GM23338 (cell line): ENCODE measurements around the gene GLMP.

ENCODE experiments used
- CREB1 ChIP-seq: fragments of 250-450 bp; sonication (Bioruptor Pico); IDR thresholded peaks from 2 replicates; pipeline ENCODE4 v1.5.0; 2020; ENCODE audit warnings: low read depth, mild to moderate bottlenecking, moderate library complexity
- EZH2 ChIP-seq: fragments of 200-600 bp; sonication (generic); IDR thresholded peaks from one replicate; pipeline ENCODE4 v1.8.0; 2017; ENCODE audit warnings: antibody characterized with exemption, mild to moderate bottlenecking, low read depth; ENCODE audit not compliant: unreplicated experiment
- EZH2phosphoT487 ChIP-seq: fragments of 200-600 bp; sonication (generic); IDR thresholded peaks from one replicate; pipeline ENCODE4 v1.8.1; 2018; ENCODE audit warnings: antibody characterized with exemption; ENCODE audit not compliant: unreplicated experiment
- NANOG ChIP-seq: IDR thresholded peaks from 2 replicates; pipeline ENCODE4 v1.6.1; 2016; ENCODE audit warnings: antibody characterized with exemption, borderline replicate concordance
- POLR2AphosphoS5 ChIP-seq: IDR thresholded peaks from 2 replicates; pipeline ENCODE4 v1.6.1; 2016; ENCODE audit warnings: antibody characterized with exemption, low read depth
- STAT1 ChIP-seq: IDR thresholded peaks from one replicate; pipeline ENCODE4 v1.6.1; 2016; ENCODE audit warnings: antibody characterized with exemption; ENCODE audit not compliant: unreplicated experiment
- TF ChIP-seq, protein P1 (sequence below), 2 experiments: fragments of 200-600 bp in 1 of 2; sonication (generic) in 1 of 2; conservative IDR thresholded peaks; 2 replicates each; pipeline versions ENCODE4 v1.5.1 to v1.6.1; 2016 to 2017; ENCODE audit warnings: antibody characterized with exemption in 2 of 2, low read depth in 2 of 2, mild to moderate bottlenecking in 2 of 2, moderate library complexity in 1 of 2
- TF ChIP-seq, protein P2 (sequence below): IDR thresholded peaks from 2 replicates; pipeline ENCODE4 v1.6.1; 2016; ENCODE audit warnings: antibody characterized with exemption
- TF ChIP-seq, protein P3 (sequence below): IDR thresholded peaks from one replicate; pipeline ENCODE4 v1.6.1; 2018; ENCODE audit warnings: antibody characterized with exemption; ENCODE audit not compliant: unreplicated experiment

DNA sequence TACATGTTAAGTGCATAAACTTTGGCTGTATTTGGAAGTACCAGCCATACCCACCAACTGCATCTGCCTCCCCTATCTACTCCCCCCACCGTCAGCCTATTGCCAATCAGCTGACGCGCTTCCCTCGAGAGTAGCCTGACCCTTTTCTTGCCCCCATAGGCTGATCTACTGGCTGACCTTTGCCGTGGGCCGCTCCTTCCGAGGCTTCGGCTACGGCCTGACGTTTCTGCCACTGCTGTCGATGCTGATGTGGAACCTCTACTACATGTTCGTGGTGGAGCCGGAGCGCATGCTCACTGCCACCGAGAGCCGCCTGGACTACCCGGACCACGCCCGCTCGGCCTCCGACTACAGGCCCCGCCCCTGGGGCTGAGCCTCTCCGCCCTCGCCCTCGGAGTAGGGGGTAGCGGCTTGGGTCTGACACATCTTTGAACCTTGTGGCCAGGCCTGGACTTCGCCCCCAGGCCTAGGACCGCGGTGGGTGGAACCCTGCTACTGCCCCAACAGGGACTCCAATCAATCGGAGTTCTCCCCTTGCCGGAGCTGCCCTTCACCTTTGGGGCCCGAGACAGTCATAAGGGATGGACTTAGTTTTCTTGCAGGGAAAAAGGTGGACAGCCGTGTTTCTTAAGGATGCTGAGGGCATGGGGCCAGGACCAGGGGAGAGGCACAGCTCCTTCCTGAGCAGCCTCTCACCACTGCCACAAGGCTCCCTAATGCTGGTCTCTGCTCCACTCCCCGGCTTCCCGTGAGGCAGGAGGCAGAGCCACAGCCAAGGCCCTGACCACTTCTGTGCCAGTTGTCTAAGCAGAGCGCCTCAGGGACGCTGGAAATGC, 4.0 kb downstream of the GLMP start:
- TF ChIP-seq, protein P1, sequence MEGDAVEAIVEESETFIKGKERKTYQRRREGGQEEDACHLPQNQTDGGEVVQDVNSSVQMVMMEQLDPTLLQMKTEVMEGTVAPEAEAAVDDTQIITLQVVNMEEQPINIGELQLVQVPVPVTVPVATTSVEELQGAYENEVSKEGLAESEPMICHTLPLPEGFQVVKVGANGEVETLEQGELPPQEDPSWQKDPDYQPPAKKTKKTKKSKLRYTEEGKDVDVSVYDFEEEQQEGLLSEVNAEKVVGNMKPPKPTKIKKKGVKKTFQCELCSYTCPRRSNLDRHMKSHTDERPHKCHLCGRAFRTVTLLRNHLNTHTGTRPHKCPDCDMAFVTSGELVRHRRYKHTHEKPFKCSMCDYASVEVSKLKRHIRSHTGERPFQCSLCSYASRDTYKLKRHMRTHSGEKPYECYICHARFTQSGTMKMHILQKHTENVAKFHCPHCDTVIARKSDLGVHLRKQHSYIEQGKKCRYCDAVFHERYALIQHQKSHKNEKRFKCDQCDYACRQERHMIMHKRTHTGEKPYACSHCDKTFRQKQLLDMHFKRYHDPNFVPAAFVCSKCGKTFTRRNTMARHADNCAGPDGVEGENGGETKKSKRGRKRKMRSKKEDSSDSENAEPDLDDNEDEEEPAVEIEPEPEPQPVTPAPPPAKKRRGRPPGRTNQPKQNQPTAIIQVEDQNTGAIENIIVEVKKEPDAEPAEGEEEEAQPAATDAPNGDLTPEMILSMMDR (conservative IDR thresholded peaks at IDR 0.05; ENCODE audit: low read depth in 2 of 2) = no peak
- TF ChIP-seq, protein P2, sequence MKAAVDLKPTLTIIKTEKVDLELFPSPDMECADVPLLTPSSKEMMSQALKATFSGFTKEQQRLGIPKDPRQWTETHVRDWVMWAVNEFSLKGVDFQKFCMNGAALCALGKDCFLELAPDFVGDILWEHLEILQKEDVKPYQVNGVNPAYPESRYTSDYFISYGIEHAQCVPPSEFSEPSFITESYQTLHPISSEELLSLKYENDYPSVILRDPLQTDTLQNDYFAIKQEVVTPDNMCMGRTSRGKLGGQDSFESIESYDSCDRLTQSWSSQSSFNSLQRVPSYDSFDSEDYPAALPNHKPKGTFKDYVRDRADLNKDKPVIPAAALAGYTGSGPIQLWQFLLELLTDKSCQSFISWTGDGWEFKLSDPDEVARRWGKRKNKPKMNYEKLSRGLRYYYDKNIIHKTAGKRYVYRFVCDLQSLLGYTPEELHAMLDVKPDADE = no peak
- TF ChIP-seq, protein P3, sequence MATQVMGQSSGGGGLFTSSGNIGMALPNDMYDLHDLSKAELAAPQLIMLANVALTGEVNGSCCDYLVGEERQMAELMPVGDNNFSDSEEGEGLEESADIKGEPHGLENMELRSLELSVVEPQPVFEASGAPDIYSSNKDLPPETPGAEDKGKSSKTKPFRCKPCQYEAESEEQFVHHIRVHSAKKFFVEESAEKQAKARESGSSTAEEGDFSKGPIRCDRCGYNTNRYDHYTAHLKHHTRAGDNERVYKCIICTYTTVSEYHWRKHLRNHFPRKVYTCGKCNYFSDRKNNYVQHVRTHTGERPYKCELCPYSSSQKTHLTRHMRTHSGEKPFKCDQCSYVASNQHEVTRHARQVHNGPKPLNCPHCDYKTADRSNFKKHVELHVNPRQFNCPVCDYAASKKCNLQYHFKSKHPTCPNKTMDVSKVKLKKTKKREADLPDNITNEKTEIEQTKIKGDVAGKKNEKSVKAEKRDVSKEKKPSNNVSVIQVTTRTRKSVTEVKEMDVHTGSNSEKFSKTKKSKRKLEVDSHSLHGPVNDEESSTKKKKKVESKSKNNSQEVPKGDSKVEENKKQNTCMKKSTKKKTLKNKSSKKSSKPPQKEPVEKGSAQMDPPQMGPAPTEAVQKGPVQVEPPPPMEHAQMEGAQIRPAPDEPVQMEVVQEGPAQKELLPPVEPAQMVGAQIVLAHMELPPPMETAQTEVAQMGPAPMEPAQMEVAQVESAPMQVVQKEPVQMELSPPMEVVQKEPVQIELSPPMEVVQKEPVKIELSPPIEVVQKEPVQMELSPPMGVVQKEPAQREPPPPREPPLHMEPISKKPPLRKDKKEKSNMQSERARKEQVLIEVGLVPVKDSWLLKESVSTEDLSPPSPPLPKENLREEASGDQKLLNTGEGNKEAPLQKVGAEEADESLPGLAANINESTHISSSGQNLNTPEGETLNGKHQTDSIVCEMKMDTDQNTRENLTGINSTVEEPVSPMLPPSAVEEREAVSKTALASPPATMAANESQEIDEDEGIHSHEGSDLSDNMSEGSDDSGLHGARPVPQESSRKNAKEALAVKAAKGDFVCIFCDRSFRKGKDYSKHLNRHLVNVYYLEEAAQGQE = no peak
- peak; percentile 67 for TF ChIP-seq POLR2AphosphoS5
- no peak for TF ChIP-seq CREB1 (CRISPR knock-in tag)
- TF ChIP-seq EZH2 = no peak
- TF ChIP-seq EZH2phosphoT487 = no peak
- no peak for TF ChIP-seq NANOG
- TF ChIP-seq STAT1 = no peak
